T follicular helper cell (primary cell): ENCODE results near the gene TSPAN3.
A peak's percentile ranks its signal among the peaks of the same experiment; 100 is the strongest.

ENCODE experiments used
- DNase-seq: peaks from one replicate; pipeline ENCODE4 v3.0.0-alpha.2; 2020; ENCODE audit warnings: low read depth

Gene TSPAN3

DNA sequence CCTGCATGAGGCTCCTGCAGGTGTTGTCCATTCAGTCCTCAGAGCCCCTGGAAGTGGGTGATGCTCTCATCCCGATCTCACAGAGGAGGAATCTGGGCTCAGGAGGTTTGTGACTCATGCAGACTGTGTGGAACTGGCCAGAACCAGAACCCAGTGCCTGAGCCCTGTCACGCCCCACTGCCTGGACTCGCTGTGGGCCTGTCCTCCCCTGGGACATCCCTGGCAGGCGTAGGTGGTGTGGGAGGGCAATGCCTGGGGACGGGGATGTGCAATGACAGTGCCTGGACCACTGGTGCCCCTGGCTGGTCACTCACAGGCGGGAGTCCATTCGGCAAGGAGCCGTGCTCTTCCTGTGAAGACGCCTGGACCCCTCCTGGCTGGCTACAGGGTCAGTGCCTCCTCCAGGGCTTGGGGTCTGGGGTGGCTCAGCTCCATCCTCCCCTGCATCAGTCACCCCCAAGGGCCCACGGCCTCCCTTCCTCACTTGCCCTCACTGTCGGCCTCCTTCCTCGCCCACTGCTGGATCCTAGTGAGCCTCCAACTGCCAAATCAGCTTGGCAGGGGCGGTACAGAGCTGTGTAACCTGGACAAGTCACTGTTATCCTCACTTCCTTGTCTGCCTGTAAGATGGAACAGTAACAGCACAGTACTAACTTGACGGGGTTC is 61.1 kb downstream of the TSPAN3 start:
- DNase-seq, result no peak

DNA sequence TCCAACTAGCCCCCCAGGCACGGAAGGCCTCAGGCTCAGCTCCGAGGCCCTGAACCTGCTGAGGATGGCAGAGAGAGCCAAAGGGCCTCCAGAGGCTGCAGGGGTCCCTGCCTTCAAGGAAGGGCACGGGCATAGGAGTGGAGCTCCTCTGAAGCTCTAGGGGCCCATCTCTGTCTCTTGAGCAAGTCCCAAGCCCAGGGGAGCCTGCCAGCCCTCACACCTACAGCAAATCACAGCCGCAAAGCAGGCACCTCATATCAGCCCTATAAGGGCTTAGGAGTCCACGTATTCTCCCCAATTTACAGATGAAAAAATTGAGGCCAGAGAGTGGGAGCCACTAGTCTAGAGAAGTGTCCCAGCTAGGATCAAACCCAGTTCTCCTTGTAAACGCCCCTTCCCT is 61.7 kb downstream of the TSPAN3 start:
- DNase-seq, result no peak

DNA sequence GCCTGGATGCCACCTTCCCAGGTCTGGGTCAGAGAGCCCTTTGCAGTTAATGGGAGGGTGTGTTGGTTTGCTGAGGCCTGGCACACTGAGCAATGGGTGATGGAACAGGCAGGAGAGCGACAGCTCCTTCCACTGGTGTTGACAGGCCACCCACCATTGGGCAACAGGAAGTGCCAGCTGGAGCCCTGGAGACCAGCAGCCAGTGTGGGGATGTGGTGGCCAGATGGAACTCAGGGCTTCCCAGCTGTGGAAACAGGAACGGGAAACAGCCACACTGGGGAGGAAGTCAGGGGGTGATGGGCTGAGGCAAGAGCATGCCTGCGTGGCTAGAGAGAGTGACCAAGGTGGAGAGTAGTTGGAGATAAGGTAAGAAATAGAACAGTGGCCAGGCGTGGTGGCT is 66.7 kb downstream of the TSPAN3 start:
- DNase-seq, result no peak

DNA sequence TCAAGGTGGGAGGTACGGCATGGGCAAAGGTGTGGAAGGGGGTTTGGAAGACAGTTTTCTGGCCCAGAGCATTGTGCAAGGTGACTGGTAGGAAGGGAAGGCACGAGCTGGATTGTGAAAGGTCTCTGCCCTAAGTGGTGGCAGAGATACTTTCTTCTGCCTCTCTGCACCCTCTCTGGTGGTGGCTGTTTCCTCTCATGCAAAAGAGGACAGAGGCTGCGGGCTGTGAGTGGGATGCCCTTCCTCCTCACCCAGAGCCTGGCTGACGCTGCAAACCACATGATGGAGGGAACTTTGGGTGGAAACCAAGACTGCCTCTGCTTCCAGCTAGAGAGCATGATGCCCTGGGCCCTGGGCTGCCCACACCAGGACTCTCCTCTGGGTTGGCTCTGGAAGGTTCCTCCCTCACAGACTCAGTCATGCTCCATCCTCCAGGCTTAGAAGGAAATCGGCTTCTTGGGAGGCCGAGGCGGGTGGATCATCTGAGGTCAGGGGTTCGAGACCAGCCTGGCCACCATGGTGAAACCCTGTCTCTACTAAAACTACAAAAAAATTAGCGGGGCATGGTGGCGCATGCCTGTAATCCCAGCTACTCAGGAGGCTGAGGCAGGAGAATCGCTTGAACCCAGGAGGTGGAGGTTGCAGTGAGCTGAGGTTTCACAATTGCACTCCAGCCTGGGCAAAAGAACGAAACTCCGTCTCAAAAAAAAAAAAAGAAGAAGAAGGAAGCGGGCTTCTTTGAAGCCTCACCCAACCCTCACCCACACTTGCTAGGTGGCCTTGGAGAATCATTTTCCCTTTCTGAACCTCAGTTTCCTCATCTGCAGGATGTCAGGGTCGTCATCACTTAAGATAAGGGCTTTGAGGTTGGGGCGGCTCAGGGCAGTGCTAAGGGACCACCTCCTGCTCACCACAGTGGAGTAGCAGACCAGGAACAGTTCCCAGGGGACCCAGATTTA is 67.7 kb downstream of the TSPAN3 start:
- peak; percentile 44 for DNase-seq

DNA sequence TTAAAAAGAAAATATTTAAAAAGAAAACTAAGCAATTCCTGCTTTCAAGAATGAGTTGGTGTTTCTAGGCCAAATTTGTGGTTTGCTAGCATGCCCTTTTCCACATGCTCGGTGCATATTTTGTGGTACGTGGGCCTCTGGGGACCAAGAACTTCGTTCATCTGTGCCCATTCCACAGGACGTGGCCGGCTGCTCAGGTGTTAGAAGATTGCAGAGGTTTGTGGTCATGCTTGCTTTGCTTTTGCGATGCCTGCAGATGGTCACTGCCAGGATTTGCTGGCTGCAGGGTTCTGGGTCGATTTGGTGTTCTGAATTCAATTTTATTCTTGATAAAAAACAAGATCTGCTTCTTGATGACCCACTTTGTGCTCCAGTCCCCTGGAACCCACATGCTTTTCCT is 68.5 kb downstream of the TSPAN3 start:
- DNase-seq, result no peak

DNA sequence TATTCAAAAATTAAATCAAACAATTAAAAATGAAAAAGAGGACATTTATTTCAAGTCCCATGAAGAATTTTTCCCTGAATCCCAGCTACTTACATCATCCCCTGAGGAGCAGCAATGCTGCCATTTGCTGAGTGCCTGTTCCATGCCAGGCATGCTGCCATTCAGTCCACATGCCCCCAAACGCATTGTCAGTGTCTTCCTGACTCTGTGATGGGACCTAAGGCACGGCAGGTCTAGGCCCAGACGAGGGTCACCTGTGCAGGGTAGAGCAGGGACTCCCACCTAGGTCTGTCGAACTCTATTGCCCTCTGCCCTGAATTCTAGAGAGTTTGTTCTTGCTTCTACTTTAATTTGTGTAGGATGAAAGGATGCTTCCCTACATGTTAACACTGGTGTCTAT is 68.9 kb downstream of the TSPAN3 start:
- no peak for DNase-seq

DNA sequence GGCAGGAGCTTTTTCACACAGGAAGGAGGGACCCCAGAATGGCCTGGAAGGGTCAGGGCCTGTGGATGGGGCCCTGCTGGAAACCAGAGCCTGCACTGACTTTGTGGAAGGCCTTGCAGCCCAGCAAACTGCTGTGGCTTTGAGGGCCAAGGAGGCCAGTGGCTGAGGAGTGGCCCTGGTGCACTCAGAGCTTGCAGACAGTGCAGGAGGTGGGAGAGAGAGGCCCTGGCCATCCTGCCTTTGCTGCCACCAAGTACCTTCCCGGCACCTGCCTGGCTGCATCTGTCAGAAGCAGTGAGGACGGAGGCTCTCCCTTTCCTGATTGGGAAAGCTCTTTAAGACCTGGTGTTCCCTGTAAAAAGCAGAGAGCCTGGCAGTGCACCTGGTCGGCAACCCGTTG is 69.6 kb downstream of the TSPAN3 start:
- DNase-seq, result no peak

DNA sequence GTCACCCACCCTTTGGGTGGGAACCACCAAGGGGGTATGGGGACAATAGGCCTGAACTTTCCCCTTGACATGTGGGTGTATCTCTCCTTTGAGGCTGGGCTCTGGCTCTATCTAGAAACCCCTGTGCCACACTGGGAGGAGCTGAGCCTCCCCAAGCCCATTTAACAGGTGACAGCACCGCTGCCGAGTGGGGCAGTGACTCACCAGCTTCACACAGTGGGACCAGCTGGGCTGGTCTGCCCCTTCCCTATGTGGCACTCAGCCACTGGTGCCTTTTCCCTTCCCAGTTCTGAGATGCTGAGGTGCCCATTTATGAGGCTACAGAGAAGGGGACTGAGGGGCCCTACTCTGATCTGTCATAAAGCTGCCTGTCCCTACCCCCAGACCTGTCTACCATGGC is 70.9 kb downstream of the TSPAN3 start:
- DNase-seq, result no peak

DNA sequence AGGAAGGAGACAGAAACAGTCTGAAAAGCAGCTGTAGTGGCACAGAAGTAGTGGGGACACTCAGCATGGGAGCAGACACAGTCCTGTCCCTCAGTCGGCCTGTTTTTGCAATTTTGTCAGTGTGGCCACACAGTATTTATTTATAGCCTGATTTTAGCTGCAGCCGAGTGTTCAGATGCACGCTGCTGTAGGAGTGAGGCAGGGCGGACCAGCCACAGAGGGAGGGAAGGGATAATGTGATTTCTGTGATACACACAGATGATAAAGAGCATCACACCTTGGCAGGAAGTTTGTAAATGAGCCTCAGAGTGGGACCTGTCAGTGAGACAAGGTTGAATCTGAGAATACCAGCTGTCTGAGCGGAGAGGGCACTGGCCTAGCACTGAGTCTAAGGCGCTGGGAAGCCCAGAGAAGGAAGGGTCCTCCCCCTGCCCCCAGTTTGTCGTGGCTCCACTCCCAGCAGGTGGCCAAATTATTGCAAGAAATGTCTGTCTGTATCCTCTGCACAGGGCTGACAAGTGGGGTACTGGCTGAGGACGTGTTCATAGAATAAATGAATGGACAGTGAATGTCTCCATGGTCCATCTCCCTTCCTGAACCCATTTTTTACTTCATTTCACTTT is 72.1 kb downstream of the TSPAN3 start:
- no peak for DNase-seq

DNA sequence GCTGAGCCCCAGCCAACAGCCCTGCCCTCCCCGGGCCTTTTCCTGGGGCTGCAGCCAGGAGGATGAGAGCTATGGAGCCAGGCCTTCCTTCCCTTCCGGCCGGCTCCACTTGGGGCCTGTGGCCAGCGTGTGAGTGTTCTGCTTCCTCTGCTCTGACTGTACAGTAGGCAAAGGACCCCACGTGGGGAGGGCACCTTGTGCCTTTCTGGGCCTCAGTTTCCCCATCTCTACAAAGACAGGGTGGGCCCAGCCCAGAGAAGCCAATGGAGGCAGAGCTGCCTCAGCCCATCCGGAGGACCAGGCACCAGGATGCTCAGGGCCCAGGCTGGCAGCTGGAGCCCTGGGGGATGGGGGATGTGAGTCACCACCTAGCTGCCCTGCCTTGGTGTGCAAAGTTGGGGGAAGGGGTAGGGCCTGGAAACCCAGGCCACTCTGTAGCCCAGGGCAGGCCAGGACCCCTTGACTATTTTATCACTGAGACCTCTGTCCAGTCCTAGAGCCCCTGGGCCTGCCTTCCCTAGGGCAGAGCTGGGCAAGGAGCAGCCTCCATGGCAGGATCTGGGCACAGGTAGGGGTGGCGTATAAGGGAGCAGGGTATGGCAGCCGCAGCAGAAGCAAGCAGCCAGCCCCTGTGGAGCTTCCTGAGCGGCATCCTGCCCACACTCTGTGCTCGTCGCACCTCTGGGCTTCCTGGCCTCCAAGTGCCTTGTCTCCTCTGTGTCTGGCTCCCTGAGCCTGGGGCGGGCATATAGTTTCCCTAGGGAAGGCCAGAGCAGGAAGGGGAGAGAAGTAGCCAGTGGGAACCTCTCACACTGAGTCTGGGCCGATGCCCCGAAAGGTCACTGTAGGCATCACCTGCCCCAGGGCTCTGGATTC is 74.1 kb downstream of the TSPAN3 start:
- DNase-seq, result no peak

DNA sequence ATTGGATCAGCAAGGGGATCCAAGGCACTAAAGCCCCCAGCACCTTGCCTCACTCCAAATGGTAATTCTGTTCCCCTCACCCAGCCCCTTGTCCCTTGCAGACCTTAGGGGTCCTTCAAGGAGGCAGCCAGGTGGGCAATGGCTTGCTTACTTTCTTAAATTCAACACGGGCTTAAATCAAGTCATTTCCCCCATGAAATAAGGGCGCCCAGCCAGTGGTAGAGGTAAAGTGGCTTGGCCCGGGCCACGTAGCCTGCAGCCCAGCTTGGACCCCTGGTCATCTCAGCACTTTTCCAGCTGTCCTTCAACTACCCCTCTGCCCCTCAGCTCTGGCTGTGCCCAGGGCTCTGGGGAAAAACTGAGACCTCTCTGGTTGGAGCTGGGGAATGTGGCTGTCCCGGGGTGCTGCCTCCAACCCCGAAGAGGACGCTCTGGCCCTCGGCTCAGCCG is 74.8 kb downstream of the TSPAN3 start:
- no peak for DNase-seq

DNA sequence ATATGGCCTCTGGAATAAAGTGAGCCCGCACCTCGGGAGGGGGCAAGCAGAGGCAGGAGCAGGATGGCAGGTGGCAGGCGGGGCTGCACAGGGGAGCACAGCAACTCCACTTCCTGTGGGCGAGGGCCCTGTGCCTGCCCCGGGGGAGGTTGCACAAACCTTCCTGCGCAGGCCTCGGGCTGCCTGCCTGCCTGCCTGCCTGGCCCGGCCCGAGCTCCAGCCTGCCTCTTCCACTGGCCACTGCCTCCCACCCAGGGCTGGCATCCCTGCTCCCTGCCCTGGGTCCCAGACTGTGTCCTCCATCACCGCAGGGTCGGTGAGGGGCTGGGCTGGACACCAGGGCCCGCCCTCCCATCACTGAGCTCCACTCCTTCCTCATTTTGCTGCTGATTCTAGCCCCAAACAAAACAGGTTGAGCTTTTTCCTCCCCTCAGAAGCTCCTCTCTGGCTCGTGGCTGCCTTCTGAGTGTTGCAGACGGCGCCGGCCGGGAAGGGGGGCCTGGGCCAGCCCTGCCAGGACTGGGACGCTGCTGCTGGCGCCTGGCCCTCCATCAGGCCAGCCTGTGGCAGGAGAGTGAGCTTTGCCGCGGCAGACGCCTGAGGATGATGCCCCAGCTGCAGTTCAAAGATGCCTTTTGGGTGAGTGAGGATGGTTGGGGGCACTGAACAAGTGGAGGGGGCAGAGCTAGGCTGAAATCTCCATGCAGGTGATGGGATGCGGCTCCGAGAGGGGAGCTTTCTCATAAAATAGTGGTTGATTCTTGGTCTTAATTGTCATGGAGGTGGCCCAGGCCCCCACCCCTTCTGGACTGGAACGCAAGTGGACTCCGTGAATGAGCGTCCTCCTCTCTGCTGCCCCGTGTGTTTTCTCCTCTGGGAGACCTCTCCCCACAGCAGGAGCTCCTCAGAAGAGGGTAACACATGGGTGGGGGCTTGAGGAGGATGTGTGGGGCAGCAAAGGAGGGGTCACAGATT is 75.7 kb downstream of the TSPAN3 start, which contains the start of gene PSTPIP1:
TSS of gene PSTPIP1 (plus strand) at position 156 of the 975 bp plus-strand sequence. CDS start at position 604, 448 bp downstream.
- peak; percentile 42 for DNase-seq

DNA sequence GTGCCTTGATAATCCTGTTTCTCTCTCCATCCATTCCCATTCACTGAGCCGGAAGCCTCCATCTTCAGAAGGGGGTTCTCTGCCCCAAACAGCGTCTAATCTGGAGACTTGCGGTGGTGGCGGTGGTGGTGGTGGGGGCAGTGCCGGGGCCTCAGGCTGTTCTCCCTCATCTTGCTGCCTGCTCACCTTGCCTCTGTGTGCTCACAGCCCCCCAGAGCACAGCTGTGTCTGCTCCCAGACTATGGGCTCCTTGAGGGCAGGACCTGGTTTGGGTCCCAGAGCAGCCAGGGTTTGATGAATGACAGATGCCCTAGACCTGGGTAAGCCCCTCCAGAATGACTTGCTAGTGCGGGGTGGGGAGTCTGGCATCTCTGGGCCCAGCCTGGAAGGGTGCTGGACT is 76.4 kb downstream of the TSPAN3 start:
- DNase-seq, result no peak

DNA sequence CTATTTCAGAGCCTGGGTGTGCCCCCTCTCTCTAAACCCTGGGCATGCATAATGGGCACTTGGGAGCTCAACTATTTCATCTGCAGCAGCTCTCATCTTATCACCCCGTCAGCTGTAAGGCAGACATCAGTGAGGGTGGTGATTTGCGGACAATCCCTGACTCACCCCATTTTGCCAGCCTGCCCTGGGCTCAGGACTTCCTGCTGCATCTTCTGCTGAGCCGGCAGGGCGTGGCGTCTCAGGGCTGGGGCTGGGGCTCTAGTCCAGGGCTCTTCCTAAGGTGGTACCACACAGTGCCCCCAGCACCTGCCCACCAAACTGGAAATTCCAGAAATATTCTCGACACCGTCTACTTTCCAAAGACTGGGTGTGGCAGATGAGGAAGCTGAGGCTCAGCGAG is 76.9 kb downstream of the TSPAN3 start:
- DNase-seq, result no peak

DNA sequence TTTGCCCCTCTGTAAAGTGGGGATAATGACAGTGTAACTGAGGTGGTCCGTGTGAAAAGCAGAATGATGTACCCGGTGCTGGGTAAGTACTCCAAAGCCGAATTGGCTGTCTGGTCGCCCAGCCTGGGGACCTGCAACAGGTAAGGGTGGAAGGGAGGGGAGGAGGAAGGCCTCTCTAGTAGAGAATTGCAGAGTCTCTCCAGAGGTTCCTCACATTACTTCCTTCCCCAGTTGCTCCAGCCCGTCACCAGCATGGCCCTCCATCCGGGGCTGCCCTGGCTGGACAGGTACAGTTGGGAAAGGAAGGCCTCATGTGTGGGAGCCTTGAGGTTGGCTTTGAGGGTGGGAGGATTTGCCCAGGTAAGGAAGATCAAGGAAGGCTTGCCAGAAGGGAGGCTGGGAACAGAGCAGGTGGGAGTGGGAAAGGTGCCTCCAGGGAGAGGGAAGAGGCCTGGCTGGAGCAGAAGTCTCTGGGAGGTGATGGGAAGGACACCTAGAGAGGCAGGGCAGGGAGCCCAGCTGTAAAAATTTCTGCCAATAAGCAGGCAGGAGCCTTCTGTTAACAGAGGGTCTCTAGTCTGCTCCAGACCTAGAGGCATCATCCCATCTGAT is 77.7 kb downstream of the TSPAN3 start:
- no peak for DNase-seq

DNA sequence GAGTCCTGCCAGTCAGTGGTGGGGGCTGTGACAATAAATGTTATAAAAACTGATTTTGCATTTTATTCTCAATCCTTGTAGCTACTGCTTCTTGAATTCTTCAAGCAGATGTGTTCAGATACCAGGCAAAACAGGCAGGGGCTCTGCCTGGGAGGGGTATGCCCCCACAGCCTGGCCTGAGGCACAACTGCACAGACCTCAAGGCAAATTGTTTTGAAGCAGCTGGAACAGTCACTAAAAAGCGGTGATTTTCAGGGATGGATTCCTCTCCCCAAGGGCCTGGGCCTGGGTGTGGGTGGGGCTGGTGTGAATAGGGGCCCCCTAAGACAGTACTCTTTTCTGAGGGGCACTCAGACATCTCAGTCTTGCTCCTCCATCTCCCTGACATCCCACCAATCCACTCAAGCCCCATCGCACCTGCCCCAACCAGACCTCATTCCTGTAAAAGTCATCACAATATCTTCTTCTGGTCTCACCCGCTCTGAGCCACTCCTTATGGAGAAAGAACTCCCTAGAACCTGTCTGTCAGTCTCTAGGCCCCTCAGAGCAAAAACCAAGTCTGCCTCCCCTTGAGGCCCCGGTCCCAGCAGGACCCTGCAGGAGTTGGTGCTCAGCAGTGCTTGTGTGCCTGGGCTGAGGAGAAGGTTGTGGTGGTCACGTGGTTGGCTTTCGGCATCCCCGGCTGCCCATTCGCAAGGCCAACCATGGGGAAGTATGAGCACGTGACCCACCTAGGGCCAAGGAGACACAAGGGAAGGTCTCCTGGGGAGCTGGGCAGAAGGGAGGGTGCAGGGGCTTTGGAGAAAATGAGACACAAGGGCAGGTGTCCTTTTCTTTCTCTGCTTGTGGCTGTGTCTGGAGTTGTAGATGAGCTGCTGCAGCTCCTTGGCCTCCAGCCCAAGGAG is 78.9 kb downstream of the TSPAN3 start:
- no peak for DNase-seq
